Fibroblast of upper back skin (primary cell): ENCODE measurements around the gene GMDS.
A peak's percentile ranks its signal among the peaks of the same experiment; 100 is the strongest.

Experiments used
- DNase-seq: peaks from one replicate; pipeline ENCODE4 v3.0.0-alpha.2; 2013

Gene GMDS

GRCh38 chr6:1878330-1878729 is 367.1 kb downstream of the GMDS start:
- DNase-seq: no peak

- no peak for DNase-seq
These were observed 371.6 kb downstream of the GMDS start for GRCh38 chr6:1873781-1874180.

DNA sequence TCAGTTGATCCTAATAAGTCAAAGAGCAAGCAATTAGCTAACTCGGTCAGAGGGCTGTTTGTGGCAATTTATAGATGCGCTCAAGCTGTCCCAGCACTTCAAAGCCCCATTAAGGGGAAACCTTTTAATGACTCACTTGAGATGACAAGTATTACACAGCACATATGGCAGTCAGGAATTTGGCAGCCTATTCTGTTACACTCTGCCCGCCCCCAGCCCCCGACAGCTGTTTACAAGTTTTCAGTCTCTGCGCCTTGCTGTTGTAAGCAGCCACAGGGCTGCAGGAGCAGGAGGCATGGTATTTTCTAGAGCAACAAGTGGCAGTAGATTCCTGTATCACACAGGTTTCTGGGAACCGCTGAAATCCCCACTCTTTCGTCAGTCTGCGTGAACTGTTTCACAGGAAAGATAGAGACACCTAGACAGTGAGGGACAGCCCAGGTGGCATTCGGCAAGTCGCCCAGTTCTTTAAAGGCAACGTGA is 372.7 kb downstream of the GMDS start:
- DNase-seq: peak; percentile 58

- DNase-seq: no peak
These were observed 373.6 kb downstream of the GMDS start for GRCh38 chr6:1871724-1872315.

- DNase-seq: no peak
These were observed 374.5 kb downstream of the GMDS start for GRCh38 chr6:1870932-1871331.

GRCh38 chr6:1870251-1870650 is 375.2 kb downstream of the GMDS start:
- DNase-seq: no peak

GRCh38 chr6:1869769-1870168 is 375.6 kb downstream of the GMDS start:
- DNase-seq: no peak

GRCh38 chr6:1869308-1869707 is 376.1 kb downstream of the GMDS start:
- no peak for DNase-seq

- no peak for DNase-seq
These were observed 376.7 kb downstream of the GMDS start for GRCh38 chr6:1868561-1869261.

GRCh38 chr6:1867197-1867596 is 378.2 kb downstream of the GMDS start:
- no peak for DNase-seq

GRCh38 chr6:1865585-1865984 is 379.8 kb downstream of the GMDS start:
- no peak for DNase-seq

DNA sequence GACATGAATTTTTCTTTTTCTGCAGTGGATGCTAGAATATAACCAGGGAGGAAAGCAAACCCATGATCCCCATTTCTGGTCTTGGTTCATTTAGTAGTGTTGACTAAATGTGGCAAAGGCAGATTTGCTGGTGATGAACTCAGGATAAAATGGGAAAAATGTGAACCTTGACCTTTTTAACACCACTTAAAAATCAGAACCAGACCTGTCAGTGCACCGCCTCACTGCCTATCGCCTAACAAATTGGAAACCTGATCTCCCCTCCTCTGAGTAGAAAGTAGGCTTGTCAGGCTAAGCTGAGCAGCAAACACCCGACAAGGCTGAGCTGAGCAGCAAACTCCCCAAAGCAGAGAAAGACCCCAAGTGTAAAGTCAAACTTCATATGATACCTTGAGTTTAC is 380.9 kb downstream of the GMDS start:
- peak; percentile 22 for DNase-seq

DNA sequence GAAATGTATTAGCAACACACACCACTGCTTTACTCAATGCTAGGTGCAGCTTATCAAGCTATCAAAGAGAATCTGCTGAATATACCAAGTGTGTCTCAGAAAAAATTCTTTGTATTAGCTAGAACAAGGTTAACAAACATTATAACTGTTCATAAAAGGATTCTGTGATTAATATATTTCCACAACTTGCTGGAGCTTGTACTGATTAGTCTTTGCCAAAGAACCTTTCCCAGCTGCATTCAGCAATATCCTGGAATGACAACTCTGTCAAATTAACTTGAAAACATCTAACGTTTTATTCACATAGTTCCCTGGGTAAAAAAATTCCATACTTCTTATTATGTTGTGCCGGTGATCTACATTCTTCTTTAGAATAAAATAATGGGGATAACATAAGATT is 383.0 kb downstream of the GMDS start:
- no peak for DNase-seq

DNA sequence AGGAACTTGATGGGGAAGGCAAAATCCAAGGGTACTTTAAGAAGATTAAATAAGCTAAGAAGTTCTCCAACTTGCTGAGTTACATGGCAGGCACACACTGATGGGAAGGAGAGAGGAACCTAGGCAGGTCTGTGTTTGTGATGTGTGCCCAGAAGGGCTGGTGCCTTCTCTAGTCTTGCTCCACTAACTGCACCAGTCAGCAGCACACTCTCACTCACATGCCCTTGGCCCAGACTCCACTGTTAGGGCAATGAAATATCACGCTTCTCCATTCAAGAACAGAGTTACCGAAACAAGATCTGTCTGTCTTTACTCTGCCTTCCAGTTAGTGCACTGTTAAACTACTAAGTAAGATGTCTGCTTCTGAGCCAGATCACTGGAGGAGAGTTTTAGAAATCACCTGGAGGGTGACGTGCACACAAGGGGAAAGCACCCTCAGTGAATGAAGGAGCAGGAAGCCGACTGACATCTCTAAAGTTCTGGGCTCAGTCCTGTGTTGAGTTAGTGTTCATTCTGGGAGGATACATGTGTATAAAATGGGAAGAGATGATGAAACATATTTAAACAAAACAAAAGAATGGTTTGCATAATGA is 384.6 kb downstream of the GMDS start:
- DNase-seq: no peak

- no peak for DNase-seq
These were observed 386.5 kb downstream of the GMDS start for GRCh38 chr6:1858859-1859258.

DNA sequence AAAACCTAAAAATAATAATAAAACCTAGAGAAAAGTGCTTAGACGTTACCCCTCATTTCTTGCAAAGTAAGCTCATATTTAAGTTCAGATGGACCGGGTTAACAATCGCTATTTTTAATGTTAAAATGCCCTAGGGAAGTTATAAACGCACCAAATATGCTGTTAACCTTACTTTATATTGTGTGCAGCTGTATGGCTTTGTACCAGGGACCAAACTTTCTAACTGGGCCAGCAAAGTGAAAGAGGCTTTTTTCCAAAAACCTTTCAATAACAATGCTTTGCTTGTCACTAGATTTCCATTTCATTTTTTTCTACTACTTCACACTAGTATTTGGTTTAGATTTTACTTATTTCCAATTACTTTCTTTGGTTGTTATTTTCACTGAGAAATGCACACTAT is 387.2 kb downstream of the GMDS start:
- peak; percentile 49 for DNase-seq

GRCh38 chr6:1856381-1856780 is 389.0 kb downstream of the GMDS start:
- DNase-seq: peak; percentile 66

DNA sequence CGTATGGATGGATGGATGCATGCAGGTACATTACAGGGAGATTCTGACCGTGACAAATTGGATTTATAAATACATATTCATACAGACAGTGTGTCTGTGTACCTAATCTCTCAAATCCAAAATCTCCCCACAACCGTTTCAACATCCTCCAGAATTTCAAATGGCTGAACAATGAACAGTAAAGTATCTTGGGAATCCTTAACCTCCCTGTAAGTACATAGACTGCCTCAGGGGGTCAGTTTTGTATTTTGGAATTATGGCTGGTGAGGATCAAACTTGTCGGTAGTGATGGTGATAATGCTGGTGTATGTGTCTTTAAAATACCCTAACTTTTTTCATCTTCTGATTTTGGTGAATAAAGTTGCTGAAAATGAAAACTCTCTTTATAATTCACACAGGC is 389.5 kb downstream of the GMDS start:
- DNase-seq: no peak

DNA sequence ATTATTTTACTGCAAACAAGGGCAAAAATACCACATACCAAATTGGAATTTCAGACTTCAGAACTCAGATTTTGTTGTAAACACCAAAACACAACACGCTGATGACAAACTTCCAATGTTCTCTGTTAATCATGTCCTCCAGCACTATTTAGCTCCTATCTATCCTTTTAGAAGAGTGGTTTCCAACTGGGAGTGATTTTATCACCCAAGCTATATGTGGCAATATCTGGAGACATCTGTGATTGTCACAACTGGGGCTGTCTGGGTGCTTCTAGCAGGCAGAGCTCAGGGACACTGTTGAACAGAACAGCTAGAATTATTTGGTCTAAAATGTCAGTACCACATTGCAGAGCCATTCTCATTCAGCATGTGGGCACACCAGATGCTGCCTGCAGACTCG is 391.1 kb downstream of the GMDS start:
- DNase-seq: no peak

DNA sequence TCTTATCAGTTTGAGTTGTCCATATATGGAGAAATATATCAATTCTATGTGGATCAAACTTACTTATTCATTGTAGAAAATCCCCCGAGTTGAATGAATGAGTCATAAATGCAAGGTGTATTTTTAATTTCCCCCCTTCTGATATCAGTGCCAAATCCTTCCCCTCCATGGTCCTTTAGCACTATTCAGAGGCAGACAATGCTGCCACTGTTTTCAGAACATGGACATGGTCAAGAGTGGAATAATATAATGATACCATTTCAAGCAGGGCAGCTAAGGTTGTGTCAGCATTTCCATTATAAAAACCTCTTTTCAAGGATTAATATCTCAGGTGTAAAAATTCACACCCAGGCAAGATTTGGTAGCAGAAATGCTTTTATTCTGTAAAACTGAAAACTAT is 391.6 kb downstream of the GMDS start:
- DNase-seq: no peak

- no peak for DNase-seq
These were observed 393.5 kb downstream of the GMDS start for GRCh38 chr6:1851681-1852456.

DNA sequence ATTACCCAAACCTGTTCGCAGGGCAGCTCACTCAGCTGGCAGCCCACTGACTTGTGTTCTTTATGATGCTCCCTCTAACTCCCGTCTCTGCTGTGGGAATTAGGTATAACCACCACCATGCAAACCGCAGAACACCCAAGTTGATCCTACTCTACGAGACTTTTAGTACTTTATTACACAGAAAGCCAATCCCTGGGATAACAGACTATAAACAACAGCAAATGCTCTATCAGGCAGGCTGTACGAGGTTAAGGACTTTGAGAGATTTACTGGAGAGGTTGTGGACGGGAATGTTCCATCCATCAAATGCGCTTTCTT is 394.6 kb downstream of the GMDS start:
- no peak for DNase-seq

DNA sequence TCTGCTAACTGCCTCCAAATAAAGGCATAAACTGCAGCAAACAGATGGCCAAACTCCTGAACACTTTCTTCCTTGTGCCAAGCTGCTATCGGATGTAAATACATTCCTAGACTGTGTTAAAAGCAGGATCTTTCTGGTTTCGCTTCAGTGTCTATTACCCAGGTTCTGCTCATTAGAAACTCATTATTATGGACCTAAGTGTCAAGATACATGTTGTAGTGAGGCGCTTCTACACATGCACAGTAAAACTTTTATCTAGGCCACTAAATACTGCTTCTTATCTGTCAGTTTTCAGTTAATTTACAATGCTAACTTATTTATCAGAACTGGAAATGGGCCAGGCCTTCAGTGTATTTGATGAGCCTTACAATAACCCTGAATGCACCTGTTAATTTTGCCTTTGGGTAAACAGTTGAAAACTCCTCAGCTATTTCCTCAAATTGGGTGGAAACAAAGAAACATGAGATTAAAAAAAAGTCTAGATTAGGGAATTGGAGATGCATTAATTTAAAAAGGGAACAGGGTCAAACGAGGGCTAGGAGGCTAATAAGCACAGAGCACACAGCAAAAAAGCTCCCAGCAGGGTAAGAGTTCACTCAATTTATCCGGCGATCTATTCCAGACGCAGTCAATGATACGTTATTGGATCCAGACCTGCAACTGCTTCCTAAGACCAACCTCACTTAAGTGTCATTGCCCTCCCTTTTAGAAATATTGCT is 395.1 kb downstream of the GMDS start:
- no peak for DNase-seq
